K562 (cell line): Measurements from ENCODE around the gene ZNF628. TPM values are rescaled to one million over a fixed set of nuclear protein-coding genes. Genes with fewer than 3 reads are reported as not detected.

Experiments used
- ADNP ChIP-seq: fragments of 200-800 bp; sonication (Bioruptor generic); IDR thresholded peaks from 2 replicates; pipeline ENCODE4 v1.6.1; 2016; ENCODE audit warnings: missing genetic modification characterization, missing compliant biosample characterization
- BCL6 ChIP-seq: fragments of 250-450 bp; sonication (Bioruptor Pico); IDR thresholded peaks from 2 replicates; pipeline ENCODE4 v1.4.0; 2020
- E2F6 ChIP-seq, 2 experiments: IDR thresholded peaks; 2 replicates each; pipeline ENCODE4 v1.6.1; 2011; ENCODE audit warnings: borderline replicate concordance in 1 of 2, control low read depth in 1 of 2, low read depth in 1 of 2, low read length in 1 of 2, mild to moderate bottlenecking in 1 of 2, mixed read lengths in 1 of 2, moderate library complexity in 1 of 2; ENCODE audit not compliant: insufficient read depth in 1 of 2, insufficient read length in 1 of 2, poor library complexity in 1 of 2, severe bottlenecking in 1 of 2; ENCODE audit errors: extremely low read depth in 1 of 2
- EGR1 ChIP-seq: fragments of 450-650 bp; conservative IDR thresholded peaks from 2 replicates; pipeline ENCODE4 v1.6.1; 2017; ENCODE audit warnings: mild to moderate bottlenecking
- GTF2F1 ChIP-seq: IDR thresholded peaks from 2 replicates; pipeline ENCODE4 v1.6.1; 2011; ENCODE audit warnings: low read depth, low read length, improper control_type of control experiment
- HDAC2 ChIP-seq: fragments of 450-650 bp; IDR thresholded peaks from 2 replicates; pipeline ENCODE4 v1.6.1; 2016; ENCODE audit warnings: mild to moderate bottlenecking
- IRF2 ChIP-seq: sonication (generic); formaldehyde crosslinking; IDR thresholded peaks from 2 replicates; pipeline ENCODE4 v1.8.1; 2022; ENCODE audit warnings: mild to moderate bottlenecking, missing genetic modification reagents
- KLF1 ChIP-seq: fragments of 450-650 bp; IDR thresholded peaks from 2 replicates; pipeline ENCODE4 v1.6.1; 2016; ENCODE audit warnings: missing genetic modification characterization, missing compliant biosample characterization
- L3MBTL2 ChIP-seq: fragments of 450-650 bp; IDR thresholded peaks from 2 replicates; pipeline ENCODE4 v1.6.1; 2016; ENCODE audit warnings: mild to moderate bottlenecking, moderate library complexity
- MCM3 ChIP-seq: fragments of 450-650 bp; IDR thresholded peaks from 2 replicates; pipeline ENCODE4 v1.6.1; 2016
- MYC ChIP-seq, 2 experiments: fragments of 250-450 bp in 1 of 2; sonication (Bioruptor Pico) in 1 of 2; IDR thresholded peaks; 2 replicates each; pipeline versions ENCODE4 v1.5.1 to v1.6.1; 2012 to 2021; ENCODE audit warnings: low read depth in 2 of 2, borderline replicate concordance in 1 of 2, improper control_type of control experiment in 1 of 2, low read length in 1 of 2, mild to moderate bottlenecking in 1 of 2, moderate library complexity in 1 of 2
- NFYB ChIP-seq: IDR thresholded peaks from 2 replicates; pipeline ENCODE4 v1.6.1; 2011; ENCODE audit warnings: mild to moderate bottlenecking, moderate library complexity; ENCODE audit not compliant: insufficient read length; ENCODE audit errors: extremely low read depth
- PHB ChIP-seq: fragments of 250-450 bp; sonication (Bioruptor Pico); IDR thresholded peaks from 2 replicates; pipeline ENCODE4 v1.5.0; 2021
- RBM15 ChIP-seq: fragments of 200-400 bp; formaldehyde crosslinking; IDR thresholded peaks from 2 replicates; pipeline ENCODE4 v1.6.1; 2018; ENCODE audit warnings: mild to moderate bottlenecking, low read length, moderate library complexity; ENCODE audit not compliant: insufficient read depth
- RUNX1 ChIP-seq: sonication (generic); IDR thresholded peaks from 2 replicates; pipeline ENCODE4 v1.6.1; 2016; ENCODE audit warnings: antibody characterized with exemption, low read depth
- STAT5A ChIP-seq: IDR thresholded peaks from 2 replicates; pipeline ENCODE4 v1.6.1; 2012; ENCODE audit warnings: low read length, inconsistent platforms, borderline replicate concordance
- TAF1 ChIP-seq: IDR thresholded peaks from 2 replicates; pipeline ENCODE4 v1.6.1; 2011; ENCODE audit warnings: mild to moderate bottlenecking, low read length, moderate library complexity; ENCODE audit not compliant: insufficient read depth, control insufficient read depth, severe bottlenecking; ENCODE audit errors: extremely low read depth
- THAP7 ChIP-seq: fragments of 250-450 bp; sonication (Bioruptor Pico); IDR thresholded peaks from 2 replicates; pipeline ENCODE4 v1.5.0; 2021
- THRAP3 ChIP-seq: fragments of 450-650 bp; IDR thresholded peaks from 2 replicates; pipeline ENCODE4 v1.6.1; 2016; ENCODE audit warnings: mild to moderate bottlenecking, inconsistent platforms, borderline replicate concordance
- ZNF274 ChIP-seq: IDR thresholded peaks from 2 replicates; pipeline ENCODE4 v1.6.1; 2011; ENCODE audit warnings: low read depth, mild to moderate bottlenecking, low read length, moderate library complexity, borderline replicate concordance
- ZNF282 ChIP-seq: sonication (generic); formaldehyde crosslinking; IDR thresholded peaks from 2 replicates; pipeline ENCODE4 v1.8.1; 2023; ENCODE audit warnings: missing genetic modification reagents
- ZNF41 ChIP-seq: fragments of 250-450 bp; sonication (Bioruptor Pico); conservative IDR thresholded peaks from 2 replicates; pipeline ENCODE4 v1.4.0; 2020; ENCODE audit warnings: mild to moderate bottlenecking
- ZNF75A ChIP-seq: fragments of 450-650 bp; formaldehyde crosslinking; IDR thresholded peaks from 2 replicates; pipeline ENCODE4 v1.4.0; 2020; ENCODE audit warnings: mild to moderate bottlenecking
- polyA plus RNA-seq, 8 experiments: library from polyadenylated mRNA; depleted of rRNA in 4 of 8; stranded (reverse) in 5 of 8; unstranded in 3 of 8; fragments of >200 nt; fragmentation: Nextera tagmentation in 2 of 8; fragmentation: Illumina TruSeq in 1 of 8; extraction: Ambion mirVana in 2 of 8; extraction: Trizol in 1 of 8; gene quantifications; 2 replicates each; pipeline versions ENCODE4 v1.2.1 to v1.2.3, GENCODE V29; 2011 to 2014; ENCODE audit warnings: inconsistent platforms in 1 of 8, missing spikeins in 1 of 8
- total RNA-seq, 7 experiments: library from RNA; depleted of rRNA in 6 of 7; stranded (reverse); fragments of >200 nt in 6 of 7; fragmentation: Illumina TruSeq in 2 of 7; extraction: Trizol in 2 of 7; gene quantifications; 2 replicates each; pipeline versions ENCODE4 v1.2.1 to v1.2.3, GENCODE V29; 2011 to 2021; ENCODE audit warnings: low replicate concordance in 1 of 7
- TF ChIP-seq, protein P1 (sequence below): sonication (generic); formaldehyde crosslinking; IDR thresholded peaks from 2 replicates; pipeline ENCODE4 v1.8.0; 2022; ENCODE audit warnings: missing genetic modification reagents, mild to moderate bottlenecking, borderline replicate concordance

The ZNF628 gene
- total and polyA plus RNA-seq, 9 of the 15 experiments (the other 6 are each of a cell fraction or from before 2014, with no cell fraction given) = 0.13 to 13.6 (median 2.2) TPM; not detected in 3

GRCh38 chr19:55461259-55461973 is 15.0 kb upstream of the ZNF628 start, which contains the start of gene ISOC2 (continued):
- TF ChIP-seq, protein P1, sequence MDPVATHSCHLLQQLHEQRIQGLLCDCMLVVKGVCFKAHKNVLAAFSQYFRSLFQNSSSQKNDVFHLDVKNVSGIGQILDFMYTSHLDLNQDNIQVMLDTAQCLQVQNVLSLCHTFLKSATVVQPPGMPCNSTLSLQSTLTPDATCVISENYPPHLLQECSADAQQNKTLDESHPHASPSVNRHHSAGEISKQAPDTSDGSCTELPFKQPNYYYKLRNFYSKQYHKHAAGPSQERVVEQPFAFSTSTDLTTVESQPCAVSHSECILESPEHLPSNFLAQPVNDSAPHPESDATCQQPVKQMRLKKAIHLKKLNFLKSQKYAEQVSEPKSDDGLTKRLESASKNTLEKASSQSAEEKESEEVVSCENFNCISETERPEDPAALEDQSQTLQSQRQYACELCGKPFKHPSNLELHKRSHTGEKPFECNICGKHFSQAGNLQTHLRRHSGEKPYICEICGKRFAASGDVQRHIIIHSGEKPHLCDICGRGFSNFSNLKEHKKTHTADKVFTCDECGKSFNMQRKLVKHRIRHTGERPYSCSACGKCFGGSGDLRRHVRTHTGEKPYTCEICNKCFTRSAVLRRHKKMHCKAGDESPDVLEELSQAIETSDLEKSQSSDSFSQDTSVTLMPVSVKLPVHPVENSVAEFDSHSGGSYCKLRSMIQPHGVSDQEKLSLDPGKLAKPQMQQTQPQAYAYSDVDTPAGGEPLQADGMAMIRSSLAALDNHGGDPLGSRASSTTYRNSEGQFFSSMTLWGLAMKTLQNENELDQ = no peak
- TF ChIP-seq ADNP (peak; percentile 98), TAF1 (peak; percentile 51), GTF2F1 (peak; percentile 11; the same call in 1 of the 2 replicates), RUNX1 (no peak), ZNF274 (no peak), HDAC2 (peak; percentile 97), RBM15 (no peak), KLF1 (tag) (peak; percentile 73; the same call in 1 of the 2 replicates), THRAP3 (peak; percentile 79; the same call in 1 of the 2 replicates), IRF2 (CRISPR knock-in tag) (no peak), ZNF282 (CRISPR knock-in tag) (0 out of 2 replicates have a peak, but pooled peaks have one; percentile 49), L3MBTL2 (peak; percentile 90), BCL6 (CRISPR knock-in tag) (no peak), EGR1 (peak; percentile 91), MYC (IDR thresholded peaks at IDR 0.05; ENCODE audit: low read depth, low read length) (peak; percentile 96), MYC (CRISPR knock-in tag; IDR thresholded peaks at IDR 0.05; ENCODE audit: borderline replicate concordance, low read depth) (peak; percentile 96), STAT5A (no peak), MCM3 (no peak), ZNF41 (CRISPR knock-in tag) (no peak), ZNF75A (CRISPR knock-in tag) (no peak), NFYB (peak; percentile 76), E2F6 (IDR thresholded peaks at IDR 0.05; ENCODE audit: borderline replicate concordance in 1 of 2, extremely low read depth in 1 of 2, insufficient read depth in 1 of 2, insufficient read length in 1 of 2, low read depth in 1 of 2, low read length in 1 of 2, poor library complexity in 1 of 2, severe bottlenecking in 1 of 2) (peak; percentile 77 to 85), PHB (peak; percentile 43; the same call in 1 of the 2 replicates), THAP7 (no peak)
